NCI-H2196 (cell line): Measurements from ENCODE around the gene ST14.
"Not testable (repeated sequence)": the region's sequence is repeated elsewhere in the genome, so short reads cannot be mapped to it uniquely, and the experiment has no call there.

Source experiments
- DNase-seq: peaks from one replicate; lab custom pipeline; 2025; ENCODE audit not compliant: unreplicated experiment; lab: John Stamatoyannopoulos, UW

The ST14 gene

GRCh38 chr11:130163346-130164220 is 4.0 kb downstream of the ST14 start:
- peak; percentile 61 for DNase-seq

- DNase-seq, result no peak
Observed at GRCh38 chr11:130164221-130164570, 4.6 kb downstream of the ST14 start.

GRCh38 chr11:130165601-130166456 is 6.2 kb downstream of the ST14 start:
- DNase-seq, result no peak

GRCh38 chr11:130166457-130166784 is 6.8 kb downstream of the ST14 start:
- DNase-seq, result peak; percentile 68

- DNase-seq, result no peak
Observed at GRCh38 chr11:130167146-130167545, 7.6 kb downstream of the ST14 start.

GRCh38 chr11:130168105-130168504 is 8.5 kb downstream of the ST14 start:
- DNase-seq, result no peak

GRCh38 chr11:130170345-130170744 is 10.8 kb downstream of the ST14 start:
- no peak for DNase-seq

GRCh38 chr11:130171534-130171933 is 12.0 kb downstream of the ST14 start:
- no peak for DNase-seq

GRCh38 chr11:130172001-130172400 is 12.4 kb downstream of the ST14 start:
- not testable (repeated sequence) for DNase-seq

GRCh38 chr11:130174642-130175041 is 15.1 kb downstream of the ST14 start:
- DNase-seq, result no peak

- no peak for DNase-seq
Observed at GRCh38 chr11:130175898-130176297, 16.3 kb downstream of the ST14 start.

- no peak for DNase-seq
Observed at GRCh38 chr11:130177782-130178181, 18.2 kb downstream of the ST14 start.

- peak; percentile 61 for DNase-seq
Observed at GRCh38 chr11:130178441-130179339, 19.1 kb downstream of the ST14 start.

GRCh38 chr11:130179396-130180306 is 20.1 kb downstream of the ST14 start:
- DNase-seq, result peak; percentile 74

- DNase-seq, result peak; percentile 19
Observed at GRCh38 chr11:130180491-130180890, 20.9 kb downstream of the ST14 start.

- DNase-seq, result no peak
Observed at GRCh38 chr11:130180896-130181294, 21.3 kb downstream of the ST14 start.

- peak; percentile 79 for DNase-seq
Observed at GRCh38 chr11:130181295-130182272, 22.0 kb downstream of the ST14 start.

GRCh38 chr11:130183878-130184610 is 24.5 kb downstream of the ST14 start:
- no peak for DNase-seq
